ENCODE measurements around the gene DMXL1.

Gene DMXL1

DNA sequence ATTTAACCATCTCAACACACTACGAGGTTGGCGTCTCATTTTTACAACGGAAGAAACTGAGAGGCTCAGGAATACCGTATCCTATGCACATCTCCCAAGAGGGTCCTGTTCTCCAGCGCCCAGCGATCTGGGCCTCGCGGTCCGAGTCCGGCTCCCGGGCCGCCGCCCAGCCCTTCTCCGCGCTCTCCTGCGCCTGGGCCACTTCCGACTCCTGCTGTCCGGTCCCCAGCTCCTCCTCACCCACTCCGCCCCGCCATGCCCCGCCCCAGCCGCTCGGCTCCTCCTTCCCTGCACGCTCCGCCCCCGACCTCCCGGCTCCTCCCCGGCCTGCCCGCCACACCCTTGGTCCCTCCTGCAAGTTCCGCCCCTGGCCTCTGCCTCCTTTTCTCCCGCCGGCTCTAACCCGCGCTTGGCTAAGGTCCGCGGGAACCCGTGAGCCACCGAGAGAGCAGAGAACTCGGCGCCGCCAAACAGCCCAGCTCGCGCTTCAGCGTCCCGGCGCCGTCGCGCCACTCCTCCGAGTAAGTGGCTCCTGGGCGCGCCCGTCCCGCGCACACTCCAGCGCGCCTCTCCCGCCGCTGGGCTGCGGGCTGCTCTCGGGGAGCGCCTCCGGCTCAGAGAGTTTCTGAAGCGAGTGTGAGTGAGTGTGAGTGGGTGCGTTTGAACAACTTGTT lies 197.6 kb downstream of the DMXL1 start:
- TF ChIP-seq, protein P1, sequence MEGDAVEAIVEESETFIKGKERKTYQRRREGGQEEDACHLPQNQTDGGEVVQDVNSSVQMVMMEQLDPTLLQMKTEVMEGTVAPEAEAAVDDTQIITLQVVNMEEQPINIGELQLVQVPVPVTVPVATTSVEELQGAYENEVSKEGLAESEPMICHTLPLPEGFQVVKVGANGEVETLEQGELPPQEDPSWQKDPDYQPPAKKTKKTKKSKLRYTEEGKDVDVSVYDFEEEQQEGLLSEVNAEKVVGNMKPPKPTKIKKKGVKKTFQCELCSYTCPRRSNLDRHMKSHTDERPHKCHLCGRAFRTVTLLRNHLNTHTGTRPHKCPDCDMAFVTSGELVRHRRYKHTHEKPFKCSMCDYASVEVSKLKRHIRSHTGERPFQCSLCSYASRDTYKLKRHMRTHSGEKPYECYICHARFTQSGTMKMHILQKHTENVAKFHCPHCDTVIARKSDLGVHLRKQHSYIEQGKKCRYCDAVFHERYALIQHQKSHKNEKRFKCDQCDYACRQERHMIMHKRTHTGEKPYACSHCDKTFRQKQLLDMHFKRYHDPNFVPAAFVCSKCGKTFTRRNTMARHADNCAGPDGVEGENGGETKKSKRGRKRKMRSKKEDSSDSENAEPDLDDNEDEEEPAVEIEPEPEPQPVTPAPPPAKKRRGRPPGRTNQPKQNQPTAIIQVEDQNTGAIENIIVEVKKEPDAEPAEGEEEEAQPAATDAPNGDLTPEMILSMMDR (IDR thresholded peaks at IDR 0.05; ENCODE audit: low read length, missing control alignments) = no peak
- H3K4me3 ChIP-seq (replicated peaks; ENCODE audit: low read depth, low read length) = peak overlapping the region; percentile 83
- peak; percentile 93 for DNase-seq (ENCODE audit: low read depth)

DNA sequence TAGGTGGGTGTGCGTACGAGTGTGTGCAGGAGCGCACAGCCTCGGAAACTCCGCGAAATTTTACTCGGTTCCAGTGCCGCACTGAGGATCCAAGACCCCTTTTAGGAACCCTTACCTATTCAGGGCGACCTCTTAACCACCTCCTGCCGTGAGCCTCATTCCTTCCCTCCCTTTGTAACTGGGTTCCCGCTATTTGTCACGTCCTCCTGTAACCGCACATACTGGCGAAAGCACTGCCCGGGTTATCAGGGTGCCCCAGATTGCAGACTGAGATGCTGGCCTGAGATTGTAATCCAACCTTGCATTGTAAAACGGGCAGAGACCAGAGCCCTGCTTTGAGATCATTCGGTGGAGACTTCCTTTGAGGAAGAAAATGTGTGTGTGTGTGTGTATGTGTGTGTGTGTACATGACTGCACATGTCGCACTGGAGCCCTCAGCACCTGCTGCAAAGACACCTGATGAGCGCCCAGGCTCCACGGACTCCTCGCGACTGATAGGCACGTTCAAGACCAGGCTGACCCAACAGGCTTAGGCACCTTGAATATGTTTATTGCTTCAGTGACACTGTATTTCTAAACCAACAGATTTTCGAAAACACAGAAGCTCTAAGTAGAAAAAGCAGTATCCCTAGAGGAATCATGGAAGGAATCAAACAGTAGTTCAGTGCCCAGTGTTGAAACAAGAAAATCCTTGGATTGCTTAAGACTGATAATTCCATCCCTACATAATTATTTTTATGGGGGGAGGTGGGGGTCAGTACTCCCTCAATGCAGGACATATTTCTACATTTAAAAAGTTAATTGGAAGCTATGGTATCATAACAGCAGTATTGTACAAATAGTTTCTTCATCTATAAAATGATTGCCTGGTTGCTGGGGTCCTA lies 198.4 kb downstream of the DMXL1 start:
- TF ChIP-seq, protein P1 (IDR thresholded peaks at IDR 0.05; ENCODE audit: low read length, missing control alignments) = no peak
- peak; percentile 29 for DNase-seq (ENCODE audit: low read depth)
- peak overlapping the region; percentile 83 for H3K4me3 ChIP-seq (replicated peaks; ENCODE audit: low read depth, low read length)

DNA sequence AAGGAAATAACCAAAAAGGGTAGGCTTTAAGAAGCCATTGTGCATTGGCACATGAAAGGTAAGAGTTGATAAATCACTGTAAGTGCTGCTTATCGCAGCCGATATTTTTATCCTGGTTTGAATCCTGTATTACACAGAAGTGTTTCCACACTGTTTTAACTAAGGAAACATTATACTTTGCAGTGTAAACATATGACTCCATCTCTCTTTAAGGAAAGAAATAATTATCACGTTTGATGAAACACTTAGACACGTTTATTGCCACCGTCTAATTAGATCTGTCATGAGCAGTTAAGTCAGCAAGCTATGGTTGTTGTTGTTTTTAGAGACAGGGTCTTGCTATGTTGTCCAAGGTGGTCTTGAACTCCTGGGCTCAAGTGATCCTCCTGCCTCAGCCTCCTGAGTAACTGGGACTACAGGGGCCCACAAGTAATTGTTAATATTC lies 199.3 kb downstream of the DMXL1 start:
- TF ChIP-seq, protein P1 (IDR thresholded peaks at IDR 0.05; ENCODE audit: low read length, missing control alignments) = no peak
- H3K4me3 ChIP-seq (replicated peaks; ENCODE audit: low read depth, low read length) = no peak overlapping the region
- no peak for DNase-seq (ENCODE audit: low read depth)

- no peak overlapping the region for H3K4me3 ChIP-seq (replicated peaks; ENCODE audit: low read depth, low read length)
- no peak for DNase-seq (ENCODE audit: low read depth)
- TF ChIP-seq, protein P1 (IDR thresholded peaks at IDR 0.05; ENCODE audit: low read length, missing control alignments) = no peak
These were observed 200.3 kb downstream of the DMXL1 start for GRCh38 chr5:119270960-119271757.

DNA sequence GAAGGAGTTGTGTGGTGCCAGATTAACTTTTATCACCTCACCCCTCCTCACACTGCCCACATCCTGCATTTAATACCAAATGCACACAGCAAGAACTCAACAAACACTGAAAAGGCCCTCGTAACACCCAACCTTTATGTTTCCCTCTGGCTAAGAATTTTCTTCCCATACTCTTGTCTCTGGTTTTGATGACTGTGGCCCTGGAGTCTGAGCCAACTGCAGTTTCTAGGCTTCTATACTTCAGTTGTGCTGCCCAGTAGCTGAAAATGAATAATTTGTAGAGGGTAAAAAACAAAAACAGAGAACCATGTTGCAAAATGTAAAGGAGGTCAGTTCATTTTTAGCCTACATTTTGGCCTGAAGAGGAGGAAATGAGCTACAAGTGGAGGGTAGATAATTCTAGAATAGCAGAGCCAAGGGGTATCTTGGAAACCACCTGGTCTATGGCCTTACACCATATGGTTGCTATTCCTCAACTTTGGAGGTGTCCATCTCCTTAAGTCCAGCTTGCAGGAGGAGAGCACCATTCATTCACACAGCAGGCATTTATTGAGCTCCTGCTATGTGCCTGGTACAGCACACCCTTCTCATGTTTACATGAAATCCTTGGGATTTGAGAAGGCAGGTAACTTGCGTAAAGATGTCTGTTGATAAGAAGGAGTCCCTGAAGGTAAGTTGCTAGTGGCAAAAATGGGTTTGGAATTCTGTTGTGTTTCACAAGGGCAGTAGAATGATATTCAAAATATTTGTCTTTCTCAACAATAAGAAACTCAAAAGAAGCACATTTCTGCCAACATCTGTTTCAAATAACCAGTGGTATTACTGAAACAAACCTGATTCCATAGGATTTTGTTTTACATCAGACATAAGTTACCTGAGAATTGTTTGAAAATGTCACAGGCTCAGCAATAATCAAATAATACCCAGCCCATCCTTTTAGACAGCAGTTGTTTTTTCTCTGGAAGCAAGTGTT lies 201.2 kb downstream of the DMXL1 start:
- no peak overlapping the region for H3K4me3 ChIP-seq (replicated peaks; ENCODE audit: low read depth, low read length)
- TF ChIP-seq, protein P1 (IDR thresholded peaks at IDR 0.05; ENCODE audit: low read length, missing control alignments) = no peak
- DNase-seq (ENCODE audit: low read depth) = no peak

GRCh38 chr5:119273391-119273839 lies 202.5 kb downstream of the DMXL1 start:
- TF ChIP-seq, protein P1 (IDR thresholded peaks at IDR 0.05; ENCODE audit: low read length, missing control alignments) = no peak
- no peak overlapping the region for H3K4me3 ChIP-seq (replicated peaks; ENCODE audit: low read depth, low read length)
- no peak for DNase-seq (ENCODE audit: low read depth)

Data from fibroblast of pulmonary artery (primary cell).